ENCODE data around the gene IGFN1.

DNA sequence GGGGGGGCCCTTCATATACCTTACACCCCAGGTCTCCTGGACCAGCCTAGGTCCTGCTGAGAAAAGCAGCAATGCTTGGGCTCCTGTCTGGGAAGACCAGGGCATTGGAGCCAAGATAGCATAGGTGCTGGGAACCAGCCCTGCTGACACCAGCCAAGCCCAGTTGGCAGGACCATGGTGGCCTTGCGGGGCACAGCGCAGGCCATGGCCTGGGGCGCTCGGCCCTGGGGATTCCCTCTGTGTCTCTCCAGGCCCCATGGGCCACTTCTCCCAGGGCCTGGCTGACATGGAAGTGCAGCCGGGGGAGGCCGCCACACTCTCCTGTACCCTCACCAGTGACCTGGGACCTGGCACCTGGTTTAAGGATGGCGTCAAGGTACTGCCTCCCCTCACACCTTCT lies 23.3 kb downstream of the IGFN1 start:
- TF ChIP-seq RCOR1 (IDR thresholded peaks at IDR 0.05; ENCODE audit: insufficient replicate concordance, low read length) (no peak), CTCF (conservative IDR thresholded peaks at IDR 0.05; ENCODE audit: low read depth, low read length) (no peak), CEBPB (IDR thresholded peaks at IDR 0.05; ENCODE audit: low read depth, low read length) (no peak), RFX5 (IDR thresholded peaks at IDR 0.05; ENCODE audit: low read depth, low read length) (no peak), POLR2A (IDR thresholded peaks at IDR 0.05; ENCODE audit: low read depth, low read length) (no peak), FOS (IDR thresholded peaks at IDR 0.05; ENCODE audit: low read depth, low read length) (no peak), CHD1 (IDR thresholded peaks at IDR 0.05; ENCODE audit: low read depth, low read length) (no peak)
- TF ChIP-seq, protein P1, sequence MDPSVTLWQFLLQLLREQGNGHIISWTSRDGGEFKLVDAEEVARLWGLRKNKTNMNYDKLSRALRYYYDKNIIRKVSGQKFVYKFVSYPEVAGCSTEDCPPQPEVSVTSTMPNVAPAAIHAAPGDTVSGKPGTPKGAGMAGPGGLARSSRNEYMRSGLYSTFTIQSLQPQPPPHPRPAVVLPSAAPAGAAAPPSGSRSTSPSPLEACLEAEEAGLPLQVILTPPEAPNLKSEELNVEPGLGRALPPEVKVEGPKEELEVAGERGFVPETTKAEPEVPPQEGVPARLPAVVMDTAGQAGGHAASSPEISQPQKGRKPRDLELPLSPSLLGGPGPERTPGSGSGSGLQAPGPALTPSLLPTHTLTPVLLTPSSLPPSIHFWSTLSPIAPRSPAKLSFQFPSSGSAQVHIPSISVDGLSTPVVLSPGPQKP (IDR thresholded peaks at IDR 0.05; ENCODE audit: borderline replicate concordance, low read depth, low read length), result no peak
